PC-9 (cell line): ENCODE results near the gene ALPK3. TPM values are rescaled to one million over a fixed set of nuclear protein-coding genes. Genes with fewer than 3 reads are reported as not detected.

ENCODE experiments used
- BruUV-seq: library from RNA; stranded (reverse); fragments of 400-500 nt; replicated peaks from 2 replicates; lab custom pipeline; 2021; lab: Mats Ljungman, UMichigan
- CTCF ChIA-PET: fragments of 300-600 bp; sonication (Branson Sonifier 250); formaldehyde crosslinking; loops from one replicate; lab custom pipeline; 2022; ENCODE audit warnings: antibody characterized with exemption; lab: Charles Lee
- POLR2A ChIA-PET: fragments of 300-600 bp; sonication (Branson Sonifier 250); formaldehyde crosslinking; loops from one replicate; lab custom pipeline; 2022; ENCODE audit warnings: antibody characterized with exemption; ENCODE audit not compliant: unreplicated experiment; lab: Charles Lee
- DNase-seq, 2 experiments: peaks; one replicate each; pipeline versions ENCODE4 v3.0.0 to v3.0.0-alpha.2; 2015 to 2022; ENCODE audit warnings: mixed read lengths in 1 of 2
- H2AFZ ChIP-seq: fragments of 200-600 bp; sonication (generic); 2 replicates; pipeline ENCODE4 v1.8.1; 2017; ENCODE audit warnings: antibody characterized with exemption
- H3F3A ChIP-seq: fragments of 200-600 bp; sonication (generic); 2 replicates; pipeline ENCODE4 v1.8.1; 2017; ENCODE audit warnings: antibody characterized with exemption, mild to moderate bottlenecking, low read depth; ENCODE audit not compliant: insufficient read depth
- H3K27ac ChIP-seq: fragments of 200-600 bp; sonication (generic); 2 replicates; pipeline ENCODE4 v1.6.1; 2016; ENCODE audit warnings: mixed run types
- H3K27me3 ChIP-seq: fragments of 200-600 bp; sonication (generic); 2 replicates; pipeline ENCODE4 v1.6.1; 2016; ENCODE audit warnings: low read depth, mixed run types; ENCODE audit not compliant: insufficient read depth
- H3K36me3 ChIP-seq: fragments of 200-600 bp; sonication (generic); 2 replicates; pipeline ENCODE4 v1.6.1; 2016; ENCODE audit warnings: low read depth, mixed run types
- H3K4me1 ChIP-seq: fragments of 200-600 bp; sonication (generic); replicated peaks from 2 replicates; pipeline ENCODE4 v1.6.1; 2016; ENCODE audit warnings: mixed run types; ENCODE audit not compliant: insufficient read depth
- H3K4me2 ChIP-seq: fragments of 200-600 bp; sonication (generic); 2 replicates; pipeline ENCODE4 v1.6.1; 2017; ENCODE audit warnings: mixed run types
- H3K4me3 ChIP-seq: fragments of 200-600 bp; sonication (generic); 2 replicates; pipeline ENCODE4 v1.6.1; 2016; ENCODE audit warnings: mixed run types
- H3K79me2 ChIP-seq: fragments of 200-600 bp; sonication (generic); 2 replicates; pipeline ENCODE4 v1.6.1; 2017; ENCODE audit warnings: low read depth, mixed run types
- H3K9me2 ChIP-seq: fragments of 200-600 bp; sonication (generic); 2 replicates; pipeline ENCODE4 v1.8.1; 2017; ENCODE audit warnings: mild to moderate bottlenecking; ENCODE audit not compliant: insufficient read depth
- H3K9me3 ChIP-seq: fragments of 200-600 bp; sonication (generic); 2 replicates; pipeline ENCODE4 v1.8.1; 2016; ENCODE audit warnings: low read depth; ENCODE audit not compliant: insufficient read depth
- H4K20me1 ChIP-seq: fragments of 200-600 bp; sonication (generic); 2 replicates; pipeline ENCODE4 v1.8.1; 2017; ENCODE audit not compliant: insufficient read depth
- CTCF ChIP-seq: fragments of 200-600 bp; sonication (generic); conservative IDR thresholded peaks from 2 replicates; pipeline ENCODE4 v1.6.1; 2017; ENCODE audit warnings: mixed run types, antibody characterized with exemption, mild to moderate bottlenecking, moderate library complexity
- EZH2 ChIP-seq: fragments of 200-600 bp; sonication (generic); IDR thresholded peaks from 2 replicates; pipeline ENCODE4 v1.8.0; 2017; ENCODE audit warnings: antibody characterized with exemption, low read depth
- intact Hi-C: fragments of 100-400 bp; cut with micrococcal nuclease; formaldehyde crosslinking; loops from one replicate; pipeline ENCODE4 v1.10.0; 2022; ENCODE audit not compliant: unreplicated experiment
- total RNA-seq: library from RNA; stranded (reverse); gene quantifications from 2 replicates; pipeline ENCODE4 v1.2.3, GENCODE V29; 2021

ALPK3 gene
- total RNA-seq, 1 experiment from 2014 or later, result 8.1 TPM

GRCh38 chr15:84880822-84881519 is 63.8 kb downstream of the ALPK3 start:
- no peak overlapping the region for H3K4me2 ChIP-seq
- H3K4me3 ChIP-seq, result no peak overlapping the region
- H3K4me1 ChIP-seq, result peaks cover 12% of the 10 kb centered on the region
- H4K20me1 ChIP-seq, result no peaks in the 10 kb centered on the region
- H3K9me2 ChIP-seq, result no peaks in the 10 kb centered on the region
- intact Hi-C loops, result no loop called here
- H3K36me3 ChIP-seq, result no peaks in the 10 kb centered on the region
- no peak overlapping the region for H3K27ac ChIP-seq
- ChIA-PET CTCF (no interaction called here), POLR2A (interaction anchor here (0.6 kb wide), 1 partner anchor 873 kb away, joined by 3 read pairs; no protein-coding TSS in a partner anchor)
- no peak for TF ChIP-seq EZH2
- no peak for TF ChIP-seq CTCF
- no peak overlapping the region for H2AFZ ChIP-seq
- no peak for DNase-seq
- no peaks in the 10 kb centered on the region for H3K9me3 ChIP-seq
- no peaks in the 10 kb centered on the region for H3K79me2 ChIP-seq
- no TSS peak for BruUV-seq
- no peaks in the 10 kb centered on the region; the same call in 1 of the 2 replicates for H3F3A ChIP-seq
- no peaks in the 10 kb centered on the region for H3K27me3 ChIP-seq

GRCh38 chr15:84881520-84881830 is 64.3 kb downstream of the ALPK3 start:
- TF ChIP-seq EZH2 (no peak), CTCF (no peak)
- CTCF ChIA-PET, result no interaction called here
- Histone ChIP-seq H3K9me3 (no peaks in the 10 kb centered on the region), H4K20me1 (no peaks in the 10 kb centered on the region), H3K9me2 (no peaks in the 10 kb centered on the region), H3F3A (no peaks in the 10 kb centered on the region; the same call in 1 of the 2 replicates), H3K79me2 (no peaks in the 10 kb centered on the region), H3K4me1 (peaks cover 12% of the 10 kb centered on the region), H3K4me3 (no peak overlapping the region), H3K36me3 (no peaks in the 10 kb centered on the region), H3K27me3 (no peaks in the 10 kb centered on the region), H2AFZ (no peak overlapping the region), H3K27ac (no peak overlapping the region), H3K4me2 (no peak overlapping the region)
- intact Hi-C loops, result no loop called here
- POLR2A ChIA-PET, result interaction anchor here (0.6 kb wide), 1 partner anchor 874 kb away, joined by 3 read pairs; no protein-coding TSS in a partner anchor
- no TSS peak for BruUV-seq
- no peak for DNase-seq

- CTCF ChIA-PET, result no interaction called here
These were observed 66.3 kb downstream of the ALPK3 start for GRCh38 chr15:84883466-84883865.

More at GRCh38 chr15:84883466-84883865, 66.3 kb downstream of the ALPK3 start:
- Histone ChIP-seq H3F3A (no peaks in the 10 kb centered on the region), H4K20me1 (no peaks in the 10 kb centered on the region), H2AFZ (no peak overlapping the region), H3K9me2 (no peaks in the 10 kb centered on the region), H3K4me3 (no peak overlapping the region), H3K27me3 (no peaks in the 10 kb centered on the region), H3K4me2 (no peak overlapping the region), H3K36me3 (no peaks in the 10 kb centered on the region), H3K27ac (no peak overlapping the region), H3K4me1 (peaks cover 5% of the 10 kb centered on the region), H3K9me3 (no peaks in the 10 kb centered on the region), H3K79me2 (no peaks in the 10 kb centered on the region)
- intact Hi-C loops, result no loop called here
- no TSS peak for BruUV-seq
- DNase-seq, result no peak
- TF ChIP-seq CTCF (no peak), EZH2 (no peak)
- POLR2A ChIA-PET, result interaction anchor here (0.8 kb wide), 1 partner anchor 29 kb away, joined by 12 read pairs; no protein-coding TSS in a partner anchor
